T-helper 2 cell treated with Interferon-gamma antibody and Interleukin-4, amounts not matched to agents 100 ng/mL and 5 ng/mL, for 36 hours (primary cell): ENCODE results near the gene MSH2. TPM values are rescaled to one million over a fixed set of nuclear protein-coding genes. Genes with fewer than 3 reads are reported as not detected.
"Not testable (repeated sequence)": the region's sequence is repeated elsewhere in the genome, so short reads cannot be mapped to it uniquely, and the experiment has no call there.

Experiments used
- intact Hi-C: fragments of 100-400 bp; cut with micrococcal nuclease; formaldehyde crosslinking; loops from one replicate; pipeline ENCODE4 v1.15.1; 2023
- total RNA-seq: library from RNA; stranded (reverse); gene quantifications from 2 replicates; pipeline ENCODE4 v1.2.3, GENCODE V29; 2022

Gene MSH2
- total RNA-seq, 1 donor from 2014 or later, result 53.5 TPM

DNA sequence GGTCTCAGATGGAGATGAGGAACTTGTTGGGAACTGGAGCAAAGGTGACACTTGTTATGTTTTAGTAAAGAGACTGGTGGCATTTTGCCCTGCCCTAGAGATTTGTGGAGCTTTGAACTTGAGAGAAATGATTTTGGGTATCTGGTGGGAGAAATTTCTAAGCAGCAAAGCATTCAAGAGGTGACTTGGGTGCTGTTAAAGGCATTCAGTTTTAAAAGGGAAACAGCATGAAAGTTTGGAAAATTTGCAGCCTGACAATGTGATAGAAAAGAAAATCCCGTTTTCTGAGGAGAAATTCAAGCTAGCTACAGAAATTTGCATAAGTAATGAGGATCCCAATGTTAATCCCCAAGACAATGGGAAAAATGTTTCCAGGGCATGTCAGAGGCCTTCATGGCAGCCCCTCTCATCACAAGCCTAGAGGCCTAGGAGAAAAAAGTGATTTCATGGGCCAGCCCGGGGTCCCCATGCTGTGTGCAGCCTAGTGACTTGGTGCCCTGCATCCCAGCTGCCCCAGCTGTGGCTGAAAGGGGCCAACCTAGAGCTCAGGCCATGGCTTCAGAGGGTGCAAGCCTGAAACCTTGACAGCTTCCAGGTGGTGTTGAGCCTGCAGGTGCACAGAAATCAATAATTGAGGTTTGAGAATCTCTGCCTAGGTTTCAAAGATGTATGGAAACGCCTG lies 3.8 kb downstream of the MSH2 start:
- intact Hi-C loops, result loop anchor here (10.0 kb wide), 1 partner anchor 498 kb away; the partner anchor contains the start of gene FBXO11

DNA sequence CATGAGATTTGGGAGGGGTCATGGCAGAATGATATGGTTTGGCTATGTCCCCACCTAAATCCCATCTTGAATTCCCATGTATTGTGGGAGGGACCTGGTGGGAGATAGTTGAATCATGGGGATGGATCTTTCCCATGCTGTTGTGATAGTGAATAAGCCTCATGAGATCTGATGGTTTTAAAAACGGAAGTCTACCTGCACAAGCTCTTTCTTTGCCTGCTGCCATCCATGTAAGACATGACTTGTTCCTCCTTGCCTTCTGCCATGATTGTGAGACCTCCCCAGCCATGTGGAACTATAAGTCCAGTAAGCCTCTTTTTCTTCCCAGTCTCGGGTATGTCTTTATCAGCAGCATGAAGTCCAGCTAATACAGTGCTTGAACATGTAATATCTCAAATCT lies 5.0 kb downstream of the MSH2 start:
- intact Hi-C loops, result loop anchor here (10.0 kb wide), 1 partner anchor 497 kb away; the partner anchor contains the start of gene FBXO11

DNA sequence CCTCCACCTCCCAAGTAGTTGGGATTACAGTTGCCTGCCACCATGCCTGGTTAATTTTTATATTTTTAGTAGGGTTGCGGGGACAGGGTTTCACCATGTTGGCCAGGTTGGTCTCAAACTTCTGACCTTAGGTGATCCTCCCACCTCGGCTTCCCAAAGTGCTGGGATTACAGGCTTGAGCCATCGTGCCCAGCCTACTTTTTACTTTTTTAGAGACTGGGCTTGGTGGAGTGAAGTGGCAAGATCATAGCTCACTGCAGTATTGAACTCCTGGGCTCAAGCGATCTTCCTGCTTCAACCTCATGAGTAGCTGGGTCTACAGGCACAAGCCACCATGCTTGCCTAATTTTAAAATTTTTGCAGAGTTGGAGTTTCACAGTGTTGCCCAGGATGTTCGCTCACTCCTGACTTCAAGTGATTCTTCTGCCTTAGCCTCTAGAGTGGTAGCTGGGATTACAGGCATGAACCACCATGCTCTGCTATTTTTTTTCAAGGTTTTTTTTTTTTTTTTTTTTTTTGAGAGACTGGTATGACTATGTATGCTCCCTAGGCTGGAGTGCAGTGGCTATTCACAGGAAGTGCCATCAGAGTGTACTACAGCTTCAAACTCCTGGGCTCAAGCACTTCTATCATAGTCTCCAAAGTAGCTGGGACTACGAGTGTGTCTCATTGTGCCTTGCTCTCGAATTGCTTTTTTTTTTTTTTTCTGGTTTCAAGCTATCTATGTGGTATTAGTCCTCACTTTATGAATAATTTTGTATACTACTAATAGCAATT lies 11.9 kb downstream of the MSH2 start:
- intact Hi-C loops, result no loop called here

DNA sequence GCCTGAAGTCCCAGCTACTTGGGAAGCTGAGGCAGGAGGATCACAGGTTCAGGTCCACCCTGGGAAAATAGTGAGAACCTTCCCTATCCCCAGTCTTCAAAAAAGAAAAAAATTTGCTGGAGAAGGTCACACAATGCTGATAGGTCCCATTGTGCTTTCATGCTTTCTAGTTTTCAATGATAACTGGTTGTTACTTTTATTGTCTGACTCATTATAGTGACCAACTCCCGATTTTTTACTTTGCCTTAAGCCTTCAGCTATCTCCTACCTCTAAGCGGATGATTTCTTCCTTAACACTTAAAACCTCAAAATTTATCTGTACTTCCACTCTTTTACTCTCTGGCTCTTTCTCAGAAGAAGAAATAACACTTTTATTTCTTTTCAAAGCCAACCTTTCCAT lies 17.3 kb downstream of the MSH2 start:
- intact Hi-C loops, result no loop called here

DNA sequence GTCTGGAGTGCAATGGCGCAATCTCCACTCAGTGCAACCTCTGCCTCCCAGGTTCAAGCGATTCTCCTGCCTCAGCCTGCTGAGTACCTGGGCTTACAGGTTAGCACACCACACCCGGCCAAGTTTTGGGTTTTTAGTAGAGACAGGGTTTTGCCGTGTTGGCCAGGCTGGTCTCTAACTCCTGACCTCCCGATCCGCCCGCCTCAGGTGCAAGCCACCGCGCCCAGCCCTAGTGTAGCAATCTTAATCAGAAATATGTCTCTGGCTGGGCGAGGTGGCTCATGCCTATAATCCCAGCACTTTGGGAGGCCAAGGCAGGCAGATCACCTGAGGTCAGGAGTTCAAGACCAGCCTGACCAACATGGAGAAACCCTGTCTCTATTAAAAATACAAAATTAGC lies 17.7 kb downstream of the MSH2 start:
- intact Hi-C loops, result not testable (repeated sequence)

DNA sequence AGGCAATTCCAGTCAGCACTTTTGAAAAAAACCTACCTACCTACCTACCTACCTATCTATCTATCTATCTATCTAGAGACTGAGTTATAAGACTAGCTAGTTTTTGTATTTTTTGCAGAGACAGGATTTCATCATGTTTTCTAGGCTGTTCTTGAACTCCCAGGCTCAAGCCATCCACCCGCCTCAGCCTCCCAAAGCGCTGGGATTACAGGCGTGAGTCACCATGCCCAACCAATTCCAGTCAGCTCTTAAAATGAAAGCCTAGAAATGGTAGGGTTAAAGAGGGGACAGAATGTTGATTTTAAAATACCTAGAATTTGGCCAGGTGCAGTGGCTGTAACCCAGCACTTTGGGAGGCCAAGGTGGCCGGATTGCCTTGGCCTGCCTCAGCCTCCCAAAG lies 19.1 kb downstream of the MSH2 start:
- intact Hi-C loops, result no loop called here

DNA sequence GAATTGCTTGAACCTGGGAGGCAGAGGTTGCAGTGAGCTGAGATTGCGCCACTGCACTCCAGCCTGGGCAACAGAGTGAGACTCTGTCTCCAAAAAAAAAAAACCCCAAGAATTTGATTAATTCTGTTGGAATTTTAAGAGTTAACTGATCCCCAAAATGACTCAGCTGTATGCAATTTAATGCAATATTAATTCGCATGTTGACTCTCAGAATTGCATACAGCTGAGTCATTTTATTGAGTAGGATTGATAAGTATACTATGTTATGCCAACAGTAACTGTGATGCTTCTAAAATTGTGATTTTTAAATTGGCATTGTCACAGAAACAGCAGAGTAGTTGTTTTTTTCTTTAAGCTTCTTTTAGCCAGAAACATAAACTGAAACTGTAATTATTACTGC lies 19.6 kb downstream of the MSH2 start:
- intact Hi-C loops, result no loop called here

DNA sequence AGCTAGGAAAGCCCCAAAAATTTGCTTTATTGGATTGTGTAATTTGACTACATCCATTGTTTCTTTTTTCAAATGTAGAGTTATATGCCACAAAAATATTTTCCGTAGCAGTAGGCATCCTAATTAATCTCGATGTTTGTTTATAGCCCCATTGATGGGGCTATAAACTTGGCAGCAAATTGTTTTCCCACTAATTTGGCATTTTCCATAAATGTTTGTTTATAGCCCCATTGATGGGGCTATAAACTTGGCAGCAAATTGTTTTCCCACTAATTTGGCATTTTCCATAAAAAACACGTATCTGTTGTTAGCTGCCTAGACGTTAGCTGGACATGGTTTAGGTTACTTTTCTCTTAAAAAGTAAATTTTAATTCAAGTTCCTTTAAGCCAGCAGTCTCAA lies 23.8 kb downstream of the MSH2 start:
- intact Hi-C loops, result no loop called here

DNA sequence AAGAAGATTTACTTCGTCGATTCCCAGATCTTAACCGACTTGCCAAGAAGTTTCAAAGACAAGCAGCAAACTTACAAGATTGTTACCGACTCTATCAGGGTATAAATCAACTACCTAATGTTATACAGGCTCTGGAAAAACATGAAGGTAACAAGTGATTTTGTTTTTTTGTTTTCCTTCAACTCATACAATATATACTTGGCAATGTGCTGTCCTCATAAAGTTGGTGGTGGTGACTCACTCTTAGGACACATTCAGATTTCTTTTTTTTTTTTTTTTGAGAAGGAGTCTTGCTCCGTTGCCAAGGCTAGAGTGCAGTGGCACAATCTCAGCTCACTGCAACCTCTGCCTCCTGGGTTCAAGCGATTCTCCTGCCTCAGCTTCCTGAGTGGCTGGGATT lies 26.8 kb downstream of the MSH2 start:
- intact Hi-C loops, result no loop called here

DNA sequence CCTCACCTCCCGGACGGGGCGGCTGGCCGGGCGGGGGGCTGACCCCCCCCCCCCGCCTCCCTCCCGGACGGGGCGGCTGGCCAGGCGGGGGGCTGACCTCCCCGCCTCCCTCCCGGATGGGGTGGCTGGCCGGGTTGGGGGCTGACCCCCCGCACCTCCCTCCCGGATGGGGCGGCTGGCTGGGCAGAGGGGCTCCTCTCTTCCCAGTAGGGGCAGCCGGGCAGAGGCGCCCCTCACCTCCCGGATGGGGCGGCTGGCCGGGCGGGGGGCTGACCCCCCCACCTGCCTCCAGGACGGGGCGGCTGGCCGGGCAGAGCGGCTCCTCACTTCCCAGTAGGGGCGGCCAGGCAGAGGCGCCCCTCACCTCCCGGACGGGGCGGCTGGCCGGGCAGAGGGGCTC lies 30.1 kb downstream of the MSH2 start:
- intact Hi-C loops, result not testable (repeated sequence)

DNA sequence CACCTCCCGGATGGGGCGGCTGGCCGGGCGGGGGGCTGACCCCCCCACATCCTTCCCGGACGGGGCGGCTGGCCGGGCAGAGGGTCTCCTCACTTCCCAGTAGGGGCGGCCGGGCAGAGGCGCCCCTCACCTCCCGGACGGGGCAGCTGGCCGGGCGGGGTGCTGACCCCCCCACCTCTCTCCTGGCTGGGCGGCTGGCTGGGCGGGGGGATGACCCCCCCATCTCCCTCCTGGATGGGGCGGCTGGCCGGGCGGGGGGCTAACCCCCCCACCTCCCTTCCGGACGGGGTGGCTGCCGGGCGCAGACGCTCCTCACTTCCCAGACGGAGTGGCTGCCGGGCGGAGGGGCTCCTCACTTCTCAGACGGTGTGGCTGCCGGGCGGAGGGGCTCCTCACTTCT lies 30.5 kb downstream of the MSH2 start:
- intact Hi-C loops, result not testable (repeated sequence)

DNA sequence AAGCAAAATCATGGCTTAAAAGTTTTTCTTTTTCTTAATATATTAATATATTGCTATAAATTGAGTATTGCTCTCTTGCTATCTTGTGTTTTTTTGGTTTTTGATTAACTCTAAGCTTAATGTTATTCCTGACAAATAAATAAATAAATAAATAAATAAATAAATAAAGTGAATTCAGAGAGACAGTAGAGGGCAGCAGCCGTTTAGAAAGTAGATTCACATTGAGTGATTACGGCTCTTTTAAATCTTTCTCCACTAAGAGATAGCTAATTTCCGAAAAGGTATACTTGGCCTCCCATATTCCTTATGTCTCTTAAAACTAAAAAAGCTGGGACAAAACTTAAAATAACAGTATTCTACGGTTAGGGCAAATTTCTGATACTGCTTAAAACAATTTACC lies 34.3 kb downstream of the MSH2 start:
- intact Hi-C loops, result loop anchor here (5.0 kb wide), 1 partner anchor 330 kb away; no protein-coding TSS in a partner anchor

DNA sequence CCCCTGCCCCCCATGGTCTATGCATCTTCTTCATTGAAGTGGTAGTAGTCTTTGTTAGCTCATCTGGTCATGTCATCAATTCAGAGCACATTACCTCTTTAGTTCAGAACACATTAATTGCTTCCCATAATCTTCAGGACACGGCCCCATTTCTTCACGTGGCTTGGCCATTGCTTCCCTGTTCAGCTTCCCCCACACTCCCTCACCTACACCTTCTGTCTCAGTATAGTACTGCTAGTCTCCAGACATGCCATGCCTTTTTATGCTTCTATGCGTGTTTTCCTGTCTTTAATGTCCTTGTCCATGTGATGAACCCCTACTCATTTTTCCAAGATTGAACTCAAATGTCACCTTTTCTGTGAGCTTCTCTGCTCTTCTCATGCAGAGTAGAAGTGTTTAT lies 35.1 kb downstream of the MSH2 start:
- intact Hi-C loops, result loop anchor here (5.0 kb wide), 1 partner anchor 329 kb away; no protein-coding TSS in a partner anchor

DNA sequence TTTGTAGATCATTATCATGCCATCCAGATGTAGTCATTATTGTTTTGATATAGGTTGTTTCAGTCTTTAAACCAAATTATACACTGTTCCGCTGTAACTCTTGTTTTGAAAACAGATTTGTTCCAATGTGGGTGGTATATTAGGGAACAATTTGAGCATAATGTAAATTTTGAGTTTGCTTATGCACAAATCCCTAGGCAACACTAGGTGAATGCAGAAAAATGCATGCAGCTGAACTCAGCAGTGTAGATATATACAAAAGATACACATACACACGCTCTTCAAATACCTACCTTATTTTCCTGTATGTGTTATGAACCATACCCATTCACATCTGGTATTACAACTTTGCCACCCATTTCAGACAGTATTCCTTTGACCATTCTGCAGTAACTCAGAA lies 35.8 kb downstream of the MSH2 start:
- intact Hi-C loops, result loop anchor here (5.0 kb wide), 1 partner anchor 329 kb away; no protein-coding TSS in a partner anchor

DNA sequence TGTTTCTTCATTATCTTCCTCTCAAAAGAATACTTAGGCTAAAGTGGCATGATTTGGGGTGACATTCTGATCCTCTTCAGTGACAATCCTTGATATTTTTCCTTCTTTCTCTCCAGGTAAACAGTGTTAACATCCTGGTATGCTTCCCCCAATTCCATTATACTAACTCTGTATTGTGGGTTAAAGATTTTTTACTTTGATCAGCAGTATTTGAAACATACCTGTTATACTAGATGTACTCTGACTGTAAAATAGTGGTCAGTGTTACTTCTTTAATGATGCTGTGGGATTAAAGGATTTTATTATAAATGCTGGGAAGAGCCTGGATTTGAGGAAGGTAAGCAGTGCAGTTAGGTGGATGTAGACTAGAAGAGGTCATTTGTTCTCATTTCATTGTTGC lies 48.8 kb downstream of the MSH2 start:
- intact Hi-C loops, result no loop called here

DNA sequence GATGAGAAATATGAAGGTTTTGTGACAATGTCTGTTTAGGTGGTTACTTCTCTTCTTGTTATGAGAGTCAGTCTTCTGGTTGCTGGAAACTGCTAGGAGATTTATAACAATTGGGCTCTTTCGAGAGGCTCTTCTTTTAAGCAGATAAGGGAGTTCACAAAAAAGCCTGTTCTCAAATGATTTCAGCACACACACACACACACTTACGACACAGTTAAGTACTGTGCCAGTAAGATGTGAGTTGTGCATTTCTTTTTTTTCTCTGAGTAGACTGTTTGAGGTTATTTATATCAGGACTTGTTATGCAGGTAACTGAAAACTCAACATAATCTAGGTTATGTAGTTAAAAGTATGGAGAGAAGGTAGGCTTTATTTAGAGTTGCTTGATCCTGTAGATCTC lies 49.8 kb downstream of the MSH2 start:
- intact Hi-C loops, result no loop called here

DNA sequence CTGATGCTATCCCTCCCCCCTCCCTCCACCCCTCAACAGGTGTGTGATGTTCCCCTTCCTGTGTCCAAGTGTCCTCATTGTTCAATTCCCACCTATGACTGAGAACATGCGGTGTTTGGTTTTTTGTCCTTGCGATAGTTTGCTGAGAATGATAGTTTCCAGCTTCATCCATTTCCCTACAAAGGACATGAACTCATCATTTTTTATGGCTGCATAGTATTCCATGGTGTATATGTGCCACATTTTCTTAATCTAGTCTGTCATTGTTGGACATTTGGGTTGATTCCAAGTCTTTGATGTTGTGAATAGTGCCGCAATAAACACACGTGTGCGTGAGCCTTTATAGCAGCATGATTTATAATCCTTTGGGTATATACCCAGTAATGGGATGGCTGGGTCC lies 51.9 kb downstream of the MSH2 start:
- intact Hi-C loops, result not testable (repeated sequence)

DNA sequence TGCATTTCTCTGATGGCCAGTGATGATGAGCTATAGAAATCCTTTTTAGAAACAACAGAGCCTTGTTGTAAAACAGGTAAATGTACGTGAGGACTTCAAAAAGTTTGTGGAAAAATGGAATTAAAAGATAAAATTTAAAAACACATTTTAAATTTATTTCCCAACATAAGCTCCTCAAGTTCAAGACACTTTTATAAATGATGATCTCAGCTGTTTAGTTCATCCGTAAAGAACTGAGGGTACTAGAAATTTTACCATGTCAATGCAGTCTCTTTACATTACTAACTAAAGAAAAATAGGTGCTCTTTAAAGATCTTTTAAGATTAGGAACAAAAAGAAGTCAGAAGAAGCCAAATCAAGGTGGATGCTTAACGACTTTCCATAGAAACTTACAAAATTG lies 52.5 kb downstream of the MSH2 start:
- intact Hi-C loops, result no loop called here

DNA sequence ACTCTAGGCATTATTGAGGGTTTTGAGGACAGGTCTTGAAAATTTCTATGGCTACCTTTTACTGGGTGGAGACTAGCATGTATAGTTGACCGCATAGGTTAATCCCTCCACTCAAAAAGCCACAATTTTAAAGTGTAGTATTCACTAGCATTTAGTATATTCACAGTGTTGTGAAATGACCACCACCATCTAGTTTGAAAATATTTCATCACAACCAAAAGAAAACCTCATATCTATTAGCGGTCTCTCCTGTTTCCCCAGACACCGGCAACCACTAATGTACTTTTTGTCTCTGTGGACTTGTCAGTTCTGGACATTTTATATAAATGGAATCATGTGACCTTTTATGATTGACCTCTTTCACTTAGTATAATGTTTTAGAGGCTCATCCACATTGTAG lies 53.9 kb downstream of the MSH2 start:
- intact Hi-C loops, result no loop called here

DNA sequence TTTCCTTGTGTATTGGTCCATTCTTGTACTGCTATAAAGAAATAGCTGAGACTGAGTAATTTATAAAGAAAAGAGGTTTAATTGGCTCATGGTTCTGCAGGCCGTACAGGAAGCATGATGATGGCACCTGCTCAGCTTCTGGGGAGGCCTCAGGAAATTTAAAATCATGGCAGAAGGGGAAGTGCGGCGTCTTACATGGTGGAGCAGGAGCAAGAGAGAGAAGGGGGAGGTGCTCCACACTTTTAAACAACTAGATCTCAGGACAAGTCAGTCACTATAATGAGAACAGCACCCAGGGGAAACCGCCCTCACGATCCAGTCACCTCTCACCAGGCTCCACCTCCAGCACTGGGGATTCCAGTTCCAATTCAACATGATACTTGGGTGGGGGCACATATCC lies 54.3 kb downstream of the MSH2 start:
- intact Hi-C loops, result no loop called here

DNA sequence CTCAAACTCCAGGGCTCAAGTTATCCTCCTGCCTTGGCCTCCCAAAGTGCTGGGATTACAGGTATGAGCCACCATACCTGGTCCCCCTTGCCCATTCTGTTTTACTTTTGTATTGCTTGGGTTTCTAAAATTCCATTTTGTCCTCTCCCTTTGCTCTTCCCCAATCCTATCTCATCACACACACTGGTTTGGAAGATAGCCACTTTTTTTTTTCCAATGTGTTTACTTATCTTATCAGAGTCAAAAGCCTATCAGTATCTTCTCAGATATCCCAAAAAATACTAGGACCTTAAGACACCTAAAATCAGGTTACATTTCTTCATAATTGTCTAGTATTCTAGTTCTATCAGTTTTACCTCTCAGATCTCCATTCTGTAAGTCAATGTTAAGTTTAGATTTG lies 56.1 kb downstream of the MSH2 start:
- intact Hi-C loops, result no loop called here

DNA sequence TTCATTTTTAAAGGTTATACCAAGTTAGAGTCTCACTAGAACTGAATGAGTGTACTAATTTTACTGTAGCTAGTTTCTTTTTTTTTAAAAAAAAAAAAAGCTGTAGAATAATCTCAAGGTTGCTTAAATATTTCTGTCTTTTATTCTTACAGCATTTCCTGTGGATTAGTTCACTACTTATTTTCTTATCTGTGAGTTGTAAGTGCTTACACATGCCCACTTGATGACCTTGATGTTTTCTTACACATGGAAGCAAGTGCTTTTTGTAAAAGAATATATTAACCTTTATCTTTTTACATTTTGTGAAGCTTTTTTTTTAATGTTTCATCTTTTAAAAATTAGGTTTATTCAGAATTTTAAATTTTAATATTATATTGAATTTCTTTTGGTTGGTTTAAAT lies 57.8 kb downstream of the MSH2 start:
- intact Hi-C loops, result no loop called here
